HCT116 (cell line): ENCODE measurements around the gene DCHS2.

Source experiments
- CTCF ChIP-seq, 3 experiments: fragments of 200-600 bp in 1 of 3; sonication (generic) in 1 of 3; IDR thresholded peaks in 2 of 3; conservative IDR thresholded peaks in 1 of 3; 2 replicates each; pipeline ENCODE4 v1.5.1; 2012 to 2017; ENCODE audit warnings: low read depth in 2 of 3, low read length in 2 of 3, antibody characterized with exemption in 1 of 3, borderline replicate concordance in 1 of 3, control low read depth in 1 of 3, mild to moderate bottlenecking in 1 of 3, mixed read lengths in 1 of 3, mixed run types in 1 of 3, moderate library complexity in 1 of 3; ENCODE audit not compliant: insufficient read depth in 1 of 3
- EZH2phosphoT487 ChIP-seq: fragments of 200-600 bp; IDR thresholded peaks from 2 replicates; pipeline ENCODE4 v1.6.1; 2018; ENCODE audit warnings: antibody characterized with exemption, borderline replicate concordance
- JUND ChIP-seq: IDR thresholded peaks from 2 replicates; pipeline ENCODE4 v1.6.1; 2012
- SRF ChIP-seq: IDR thresholded peaks from 2 replicates; pipeline ENCODE4 v1.6.1; 2012; ENCODE audit warnings: low read depth
- TF ChIP-seq, protein P1 (sequence below): IDR thresholded peaks from 2 replicates; pipeline ENCODE4 v1.6.1; 2012

GRCh38 chr4:154502111-154502510, 10.5 kb upstream of the DCHS2 start:
- no peak for TF ChIP-seq CTCF (IDR thresholded peaks at IDR 0.05 in 2 of 3, conservative IDR thresholded peaks at IDR 0.05 in 1 of 3; ENCODE audit: borderline replicate concordance in 1 of 3, insufficient read depth in 1 of 3, low read depth in 2 of 3, low read length in 2 of 3)
- no peak for TF ChIP-seq JUND
- TF ChIP-seq EZH2phosphoT487: no peak
- TF ChIP-seq, protein P1, sequence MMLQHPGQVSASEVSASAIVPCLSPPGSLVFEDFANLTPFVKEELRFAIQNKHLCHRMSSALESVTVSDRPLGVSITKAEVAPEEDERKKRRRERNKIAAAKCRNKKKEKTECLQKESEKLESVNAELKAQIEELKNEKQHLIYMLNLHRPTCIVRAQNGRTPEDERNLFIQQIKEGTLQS: no peak
- TF ChIP-seq SRF: no peak
